Stimulated activated CD8-positive, alpha-beta memory T cell treated with anti-CD3 and anti-CD28 coated beads, Interleukin-4, amount 100 ng/mL, for 24 hours (primary cell): ENCODE results near the gene ETV2.
A peak's percentile ranks its signal among the peaks of the same experiment; 100 is the strongest.
"Not testable (repeated sequence)": the region's sequence is repeated elsewhere in the genome, so short reads cannot be mapped to it uniquely, and the experiment has no call there.

Experiments
- DNase-seq: peaks from one replicate; pipeline ENCODE4 v3.0.0-alpha.2; 2020; ENCODE audit warnings: low read depth

ETV2 gene

DNA sequence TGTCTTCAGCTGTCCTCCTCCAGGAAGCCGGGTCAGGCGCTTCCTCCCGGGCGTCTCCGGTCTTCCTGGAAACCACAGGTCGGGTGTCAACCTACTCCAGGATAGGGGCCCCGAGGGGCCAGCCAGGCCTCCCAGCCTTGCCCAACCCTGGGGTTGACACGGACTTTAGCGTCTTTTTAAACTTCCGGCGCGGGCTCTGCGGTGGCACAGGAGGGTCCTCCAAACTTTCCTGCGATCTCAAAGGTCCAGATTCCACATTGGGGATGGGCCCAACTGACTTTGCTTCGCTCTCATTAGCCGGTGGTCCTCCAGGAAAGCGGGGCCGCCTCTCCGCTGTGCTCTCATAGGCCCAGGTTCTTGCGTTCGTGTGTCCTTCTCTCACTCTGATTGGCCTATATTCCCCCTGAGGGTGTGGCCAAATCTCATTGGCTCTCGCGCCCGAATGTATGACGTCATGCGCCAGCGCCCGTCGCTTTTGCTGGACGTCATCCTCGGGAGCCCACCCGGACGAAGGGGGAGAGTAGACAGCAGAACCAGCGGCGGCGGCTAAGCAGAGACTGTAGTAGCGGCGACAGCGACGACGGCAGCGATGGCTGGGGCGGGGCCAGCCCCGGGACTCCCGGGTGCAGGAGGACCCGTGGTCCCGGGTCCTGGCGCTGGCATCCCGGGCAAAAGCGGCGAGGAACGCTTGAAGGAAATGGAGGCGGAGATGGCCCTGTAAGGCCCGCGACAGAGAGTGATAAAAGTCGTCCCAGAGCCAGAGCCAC lies 12.8 kb upstream of the ETV2 start, which contains the start of gene RBM42:
Gene RBM42, plus strand, starts transcription at position 472 of the 767 bp plus-strand sequence. Its CDS starts 118 bp downstream, at position 590.
- DNase-seq = peak; percentile 95

DNA sequence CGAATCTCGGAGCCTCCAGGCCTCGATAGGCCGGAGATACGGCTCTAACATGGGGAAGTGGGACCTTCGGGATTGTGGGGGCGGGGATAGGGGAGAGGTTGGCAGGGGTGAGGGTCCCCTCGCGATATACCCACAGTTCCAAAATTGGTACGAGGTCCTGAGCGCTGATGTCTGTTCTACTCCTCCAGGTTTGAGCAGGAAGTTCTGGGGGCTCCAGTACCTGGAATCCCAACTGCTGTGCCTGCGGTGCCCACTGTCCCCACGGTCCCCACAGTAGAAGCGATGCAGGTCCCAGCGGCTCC lies 12.3 kb upstream of the ETV2 start:
- no peak for DNase-seq

- DNase-seq = no peak
Observed at GRCh38 chr19:35633727-35634440, 7.7 kb upstream of the ETV2 start.

DNA sequence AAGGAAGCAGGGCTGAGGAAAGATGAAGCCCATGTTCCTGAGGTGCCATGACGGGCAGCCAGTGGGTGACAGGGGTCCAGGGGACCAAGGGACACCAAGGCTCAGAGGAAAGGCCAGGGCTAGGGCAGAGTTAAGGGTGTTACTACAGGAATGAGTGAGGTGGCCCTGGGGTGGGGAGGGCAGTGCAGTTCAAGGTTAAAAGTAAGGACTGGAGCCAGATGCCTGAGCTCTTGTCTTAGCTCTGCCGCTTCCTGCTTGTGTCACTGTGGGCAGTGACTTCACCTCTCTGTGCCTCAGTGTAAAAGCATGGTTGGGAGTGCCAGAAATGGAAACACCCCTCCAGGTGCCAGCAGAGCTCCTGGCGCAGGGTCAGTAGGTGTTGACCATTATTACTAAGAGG lies 4.9 kb upstream of the ETV2 start:
- no peak for DNase-seq

- DNase-seq = no peak
Observed at GRCh38 chr19:35637165-35637564, 4.4 kb upstream of the ETV2 start.

- no peak for DNase-seq
Observed at GRCh38 chr19:35639321-35639639, 2.3 kb upstream of the ETV2 start.

DNA sequence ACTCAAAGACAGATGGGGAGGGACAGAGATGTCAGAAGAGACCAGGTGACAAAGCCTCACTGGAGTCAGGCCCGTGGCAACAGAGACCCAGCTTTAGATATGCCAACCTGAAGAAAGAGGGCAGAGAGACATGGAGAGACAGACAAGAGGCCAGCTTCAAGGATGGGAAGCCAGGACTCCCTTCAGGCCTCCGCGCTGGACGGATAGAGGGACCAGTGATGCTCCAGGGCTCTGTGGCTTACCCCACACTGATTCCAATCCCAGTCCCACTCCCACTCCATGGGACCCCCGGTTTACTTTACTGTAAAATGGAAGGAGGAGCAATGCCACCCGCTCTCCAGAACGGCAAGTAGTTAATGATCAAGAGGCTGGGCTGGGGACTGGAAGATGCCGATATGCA lies 1.7 kb upstream of the ETV2 start:
- no peak for DNase-seq

GRCh38 chr19:35642312-35642711 lies 767 bp downstream of the ETV2 start:
- no peak for DNase-seq

DNA sequence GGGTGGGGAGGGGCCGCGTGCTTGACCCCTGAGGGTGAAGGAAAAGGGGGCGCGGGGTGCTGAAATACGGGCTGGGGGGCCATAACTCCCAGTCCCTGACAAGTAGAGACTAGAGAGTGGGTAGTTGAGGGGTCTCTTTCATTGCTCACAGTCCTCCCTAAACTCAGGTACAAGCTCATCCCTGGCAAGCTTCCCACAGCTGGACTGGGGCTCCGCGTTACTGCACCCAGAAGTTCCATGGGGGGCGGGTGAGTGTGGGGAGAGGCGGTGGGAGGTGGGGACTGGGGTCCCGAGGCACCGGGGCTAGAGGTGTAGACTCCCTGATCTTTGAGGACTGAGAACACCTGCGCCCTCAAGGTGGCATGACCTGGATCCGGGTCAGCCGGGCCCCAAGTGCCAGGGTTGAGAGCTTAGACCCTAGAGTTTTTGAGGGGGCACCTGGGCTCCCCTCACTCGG lies 1.3 kb downstream of the ETV2 start:
- DNase-seq = no peak

DNA sequence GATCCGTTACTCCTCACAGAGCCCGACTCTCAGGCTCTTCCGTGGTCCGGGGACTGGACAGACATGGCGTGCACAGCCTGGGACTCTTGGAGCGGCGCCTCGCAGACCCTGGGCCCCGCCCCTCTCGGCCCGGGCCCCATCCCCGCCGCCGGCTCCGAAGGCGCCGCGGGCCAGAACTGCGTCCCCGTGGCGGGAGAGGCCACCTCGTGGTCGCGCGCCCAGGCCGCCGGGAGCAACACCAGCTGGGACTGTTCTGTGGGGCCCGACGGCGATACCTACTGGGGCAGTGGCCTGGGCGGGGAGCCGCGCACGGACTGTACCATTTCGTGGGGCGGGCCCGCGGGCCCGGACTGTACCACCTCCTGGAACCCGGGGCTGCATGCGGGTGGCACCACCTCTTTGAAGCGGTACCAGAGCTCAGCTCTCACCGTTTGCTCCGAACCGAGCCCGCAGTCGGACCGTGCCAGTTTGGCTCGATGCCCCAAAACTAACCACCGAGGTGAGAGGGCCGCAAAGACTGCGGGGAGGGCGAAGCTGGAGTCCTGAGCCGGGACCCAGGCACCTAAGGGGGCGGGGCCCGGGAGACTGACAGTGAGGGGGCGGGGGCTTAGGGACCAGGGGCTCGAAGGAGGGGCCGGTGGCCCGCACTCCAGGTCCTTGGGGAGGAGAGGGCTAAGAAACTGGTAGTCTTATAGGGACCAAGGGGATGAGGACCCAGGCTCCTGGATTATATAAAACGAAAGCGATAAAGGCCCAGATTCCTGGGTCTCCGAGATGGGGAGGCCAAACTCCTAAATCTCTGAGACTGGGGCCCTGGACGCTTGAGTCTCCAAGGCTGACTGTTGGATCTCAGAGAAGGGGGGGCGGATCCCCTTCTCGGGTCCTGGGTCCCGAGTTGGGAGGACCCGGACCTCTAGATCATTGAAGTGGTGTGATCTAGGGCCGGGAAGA lies 2.0 kb downstream of the ETV2 start:
- DNase-seq = peak; percentile 61

DNA sequence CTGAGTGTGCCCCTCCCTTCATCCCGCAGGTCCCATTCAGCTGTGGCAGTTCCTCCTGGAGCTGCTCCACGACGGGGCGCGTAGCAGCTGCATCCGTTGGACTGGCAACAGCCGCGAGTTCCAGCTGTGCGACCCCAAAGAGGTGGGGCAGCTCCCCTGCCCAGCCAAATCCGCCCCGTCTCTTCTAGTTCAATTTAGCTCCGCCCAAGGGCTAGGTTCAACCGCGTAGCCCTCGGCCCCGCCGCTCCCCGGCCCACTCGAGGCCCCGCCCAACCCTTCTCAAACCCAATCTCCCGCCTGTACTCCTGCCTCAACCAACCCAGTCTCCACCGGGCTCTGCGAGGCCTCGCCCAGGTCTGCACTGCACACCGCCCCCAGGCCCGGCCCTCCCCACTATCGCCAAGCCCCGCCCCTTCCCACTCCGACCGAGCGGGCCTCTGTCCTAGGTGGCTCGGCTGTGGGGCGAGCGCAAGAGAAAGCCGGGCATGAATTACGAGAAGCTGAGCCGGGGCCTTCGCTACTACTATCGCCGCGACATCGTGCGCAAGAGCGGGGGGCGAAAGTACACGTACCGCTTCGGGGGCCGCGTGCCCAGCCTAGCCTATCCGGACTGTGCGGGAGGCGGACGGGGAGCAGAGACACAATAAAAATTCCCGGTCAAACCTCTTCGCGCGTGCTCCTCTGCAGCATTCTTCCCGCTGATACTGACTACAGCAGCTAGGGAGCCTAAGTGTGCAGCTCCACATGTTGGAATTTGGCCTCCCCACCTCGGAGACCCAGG lies 2.9 kb downstream of the ETV2 start:
- peak; percentile 94 for DNase-seq

DNA sequence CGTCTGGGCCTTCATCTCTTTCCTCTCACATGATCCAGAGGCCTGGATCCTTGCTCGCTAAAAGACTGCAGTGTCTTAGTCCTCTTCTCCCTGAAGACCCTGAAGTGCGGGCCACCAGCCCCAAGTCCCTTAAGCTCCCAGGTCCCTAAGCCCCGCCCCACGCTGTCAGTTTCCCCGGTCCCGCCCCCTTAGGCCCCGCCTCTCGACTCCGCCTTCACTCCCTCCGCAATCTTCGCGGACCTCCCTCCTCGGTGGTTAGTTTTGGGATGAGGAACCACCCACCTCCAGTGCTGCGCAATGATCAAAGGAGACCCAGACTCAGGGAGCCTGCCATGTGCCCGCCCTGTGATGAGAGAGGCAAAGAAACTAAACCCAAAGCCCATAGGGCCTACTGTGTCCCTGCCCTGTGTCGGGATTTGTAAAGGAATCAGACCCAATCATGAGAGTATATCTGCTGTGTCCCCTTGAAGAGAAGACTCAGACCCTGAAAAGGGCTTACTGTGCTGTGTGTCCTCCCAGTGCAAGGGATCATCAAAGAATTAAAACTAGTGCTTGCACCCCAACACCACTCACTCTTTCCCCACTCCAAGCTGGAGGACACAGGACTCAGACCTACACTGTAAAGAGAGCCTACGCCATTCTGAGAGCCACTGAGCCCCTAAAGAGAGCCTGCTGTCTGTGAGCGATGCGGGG lies 3.6 kb downstream of the ETV2 start:
- peak; percentile 72 for DNase-seq

DNA sequence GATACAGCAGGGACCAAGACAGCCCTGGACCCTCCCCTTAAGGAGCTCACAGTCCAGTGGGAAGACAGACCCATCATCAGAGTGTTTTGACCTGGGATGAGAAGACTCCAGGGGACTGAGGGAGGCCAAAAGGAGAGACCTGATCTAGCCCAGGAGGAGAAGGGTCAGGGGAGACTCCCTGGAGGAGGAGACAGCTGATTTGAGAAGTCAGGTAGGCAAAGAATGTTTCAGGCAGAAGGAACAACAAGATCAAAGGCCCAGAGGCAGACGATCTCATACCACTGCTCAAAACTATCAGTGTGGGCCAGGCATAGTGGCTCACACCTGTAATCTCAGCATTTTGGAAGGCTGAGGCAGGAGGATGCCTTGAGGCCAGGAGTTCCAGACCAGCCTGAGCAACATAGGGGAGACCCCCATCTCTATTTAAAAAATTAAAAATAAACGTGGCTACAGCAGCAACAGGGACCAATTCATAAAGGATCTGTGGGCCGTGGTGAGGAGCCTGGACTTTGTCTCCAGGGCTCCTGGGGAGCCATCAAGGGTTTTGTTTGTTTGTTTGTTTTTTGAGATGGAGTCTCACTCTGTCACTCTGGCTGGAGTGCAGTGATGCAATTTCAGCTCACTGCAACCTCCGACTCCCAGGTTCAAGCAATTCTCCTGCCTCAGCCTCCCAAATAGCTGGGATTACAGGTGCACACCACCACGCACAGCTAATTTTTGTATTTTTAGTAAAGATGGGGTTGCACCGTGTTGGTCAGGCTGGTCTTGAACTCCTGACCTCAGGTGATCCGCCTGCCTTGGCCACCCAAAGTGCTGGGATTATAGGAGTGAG lies 4.4 kb downstream of the ETV2 start:
- no peak for DNase-seq

- DNase-seq = peak; percentile 86
Observed at GRCh38 chr19:35648017-35648961, 6.7 kb downstream of the ETV2 start, which contains the start of gene COX6B1. Gene COX6B1 (plus strand): TSS chr19:35648323. CDS start chr19:35651244, 2,921 bp downstream.

DNA sequence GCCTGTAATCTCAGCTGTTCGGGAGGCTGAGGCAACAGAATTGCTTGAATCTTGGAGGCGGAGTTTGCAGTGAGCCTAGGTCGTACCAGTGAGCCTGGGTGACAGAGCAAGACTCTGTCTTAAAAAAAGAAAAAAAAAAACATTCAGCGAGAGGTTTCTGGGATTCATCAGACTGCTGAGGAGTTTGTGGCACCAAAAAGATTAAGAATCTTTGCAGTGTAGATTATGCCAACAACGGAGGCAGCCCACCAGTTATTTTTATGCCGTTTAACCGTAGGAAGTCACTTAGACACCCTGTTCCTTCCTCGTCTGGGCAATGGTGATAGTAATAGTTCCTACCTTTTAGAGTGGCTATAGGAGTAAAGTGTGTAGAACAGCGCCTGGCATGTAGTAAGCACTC lies 9.0 kb downstream of the ETV2 start:
- DNase-seq = no peak

GRCh38 chr19:35654828-35655227 lies 13.3 kb downstream of the ETV2 start:
- DNase-seq = not testable (repeated sequence)

GRCh38 chr19:35655600-35655999 lies 14.1 kb downstream of the ETV2 start:
- no peak for DNase-seq

GRCh38 chr19:35656700-35657099 lies 15.2 kb downstream of the ETV2 start:
- no peak for DNase-seq
